GM18520 (cell line): ENCODE results near the gene TRIM14.
"Not testable (repeated sequence)": the region's sequence is repeated elsewhere in the genome, so short reads cannot be mapped to it uniquely, and the experiment has no call there.

ENCODE experiments used
- ATAC-seq: cut with Tn5 transposase; IDR thresholded peaks from one replicate; pipeline ENCODE4 v1.9.1; 2021; ENCODE audit not compliant: unreplicated experiment

TRIM14 gene

DNA sequence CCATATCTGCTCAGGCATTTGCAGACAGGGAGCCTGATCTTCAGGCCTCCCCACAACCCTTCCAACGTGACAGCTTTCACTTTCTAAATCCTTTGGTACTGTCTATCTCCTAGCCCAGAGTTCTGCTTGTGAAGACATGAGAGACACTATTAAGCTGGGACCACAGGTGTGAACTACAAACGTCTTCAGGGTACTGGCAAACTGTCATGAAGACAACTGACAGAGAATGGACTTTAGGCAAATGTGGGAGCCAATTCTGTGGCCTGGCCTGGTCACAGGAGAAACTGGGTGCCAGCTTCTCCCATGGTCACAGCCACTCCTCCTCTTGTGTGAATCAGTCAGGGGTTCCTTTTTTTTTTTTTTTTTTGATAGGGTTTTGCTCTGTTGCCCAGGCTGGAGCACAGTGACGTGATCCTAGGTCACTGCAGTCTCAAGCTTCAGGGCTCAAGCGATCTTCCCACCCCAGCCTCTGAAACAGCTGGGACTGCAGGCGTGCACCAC lies 10.4 kb downstream of the TRIM14 start:
- ATAC-seq: peak; percentile 51

DNA sequence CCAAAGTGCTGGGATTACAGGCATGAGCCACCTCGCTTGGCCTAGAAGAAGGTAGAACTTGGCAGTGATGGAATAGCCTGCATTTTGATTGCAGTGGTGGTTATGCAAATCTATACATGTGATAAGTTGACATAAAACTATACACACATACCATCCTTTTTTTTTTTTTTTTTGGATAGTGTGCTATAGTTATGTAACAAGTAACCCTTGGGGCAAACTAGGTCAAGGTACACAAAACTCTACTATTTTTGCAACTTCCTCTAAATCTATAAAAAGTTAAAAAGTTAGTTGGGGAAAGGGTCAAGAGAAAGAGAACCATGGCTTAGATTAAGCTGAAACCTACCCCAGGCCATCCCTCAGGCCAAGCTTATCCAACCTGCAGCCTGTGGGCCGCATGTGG lies 11.1 kb downstream of the TRIM14 start:
- ATAC-seq: no peak

DNA sequence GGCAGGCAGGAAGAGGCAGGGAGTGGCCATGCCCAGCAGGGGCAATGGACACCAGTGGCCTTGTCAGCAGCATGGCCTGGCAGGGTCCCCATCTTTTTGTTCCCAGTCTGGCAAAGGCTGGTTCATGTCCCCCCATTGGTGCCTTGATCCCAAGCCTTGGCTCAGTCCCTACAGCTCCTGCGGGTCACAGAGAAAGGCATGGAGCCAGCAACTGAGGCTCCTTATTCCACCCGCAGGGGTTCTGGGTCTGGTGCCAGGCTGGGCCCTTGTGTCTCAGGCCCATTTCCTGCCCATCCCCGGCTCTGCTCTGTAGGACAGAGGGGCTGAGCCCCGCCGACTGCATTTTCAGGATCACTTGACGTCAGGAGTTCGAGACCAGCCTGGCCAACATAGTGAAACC lies 14.0 kb downstream of the TRIM14 start:
- no peak for ATAC-seq

GRCh38 chr9:98104445-98104881 lies 14.6 kb downstream of the TRIM14 start:
- ATAC-seq: no peak

- ATAC-seq: peak; percentile 97
Measured at GRCh38 chr9:98101868-98102273, 17.2 kb downstream of the TRIM14 start.

- no peak for ATAC-seq
Measured at GRCh38 chr9:98101416-98101815, 17.6 kb downstream of the TRIM14 start.

DNA sequence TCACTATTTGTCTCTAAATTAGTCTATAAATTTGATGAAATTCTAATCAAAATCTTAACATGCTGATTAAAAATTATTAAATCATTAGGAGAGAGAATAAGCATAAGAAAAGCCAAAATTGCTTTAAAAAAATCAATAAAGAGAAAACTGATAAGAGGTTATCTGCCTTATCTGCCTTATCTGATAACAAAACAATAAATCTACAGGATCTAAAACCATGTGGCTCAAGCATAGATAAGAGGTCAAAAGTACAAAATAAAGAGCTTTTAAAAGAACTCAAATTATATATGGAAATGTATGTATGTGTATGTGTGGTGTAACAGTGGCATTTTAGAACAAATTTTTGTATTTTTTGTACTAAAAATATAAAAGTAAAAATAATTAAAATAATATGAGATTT lies 18.6 kb downstream of the TRIM14 start:
- ATAC-seq: no peak

GRCh38 chr9:98099898-98100297 lies 19.1 kb downstream of the TRIM14 start:
- ATAC-seq: no peak

GRCh38 chr9:98099346-98099745 lies 19.7 kb downstream of the TRIM14 start:
- no peak for ATAC-seq

DNA sequence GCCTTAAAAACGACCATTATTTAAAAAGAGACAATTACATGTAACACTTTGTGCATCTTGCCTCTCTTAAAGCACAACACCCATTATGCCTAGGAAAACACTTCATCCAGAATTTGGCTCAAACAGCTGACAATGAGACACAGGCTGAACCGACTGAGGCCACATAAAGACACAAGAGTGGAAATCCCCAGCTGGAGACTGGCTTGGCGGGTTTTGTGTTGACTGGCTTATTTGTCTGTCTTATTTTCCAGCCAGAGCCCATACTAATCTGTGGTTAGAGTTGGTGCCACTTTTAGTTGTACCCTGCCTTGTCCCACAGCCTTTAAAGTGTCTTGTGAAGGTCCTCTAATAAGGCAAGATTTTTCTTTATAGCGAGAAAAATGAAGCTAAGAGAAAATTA lies 21.2 kb downstream of the TRIM14 start:
- no peak for ATAC-seq

DNA sequence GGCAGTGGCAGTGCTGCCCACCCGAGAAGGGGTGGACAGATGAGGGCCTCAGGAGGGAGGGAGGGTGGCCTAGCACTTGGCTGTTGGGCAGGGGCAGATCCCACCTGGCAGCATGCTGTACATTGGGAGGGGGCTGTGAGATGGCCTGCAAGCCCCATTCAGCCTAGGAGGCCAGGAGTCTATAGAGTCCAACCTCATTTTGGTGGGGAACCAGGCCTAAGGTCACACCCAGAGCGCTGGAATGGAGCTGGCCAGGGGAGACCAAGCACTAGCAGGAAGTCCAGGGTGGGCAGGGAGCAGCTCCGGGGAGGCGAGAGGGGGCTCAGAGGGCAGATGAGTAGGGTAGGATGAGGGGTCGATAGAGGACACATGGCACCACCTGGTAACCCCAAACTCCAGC lies 22.9 kb downstream of the TRIM14 start:
- ATAC-seq: no peak

DNA sequence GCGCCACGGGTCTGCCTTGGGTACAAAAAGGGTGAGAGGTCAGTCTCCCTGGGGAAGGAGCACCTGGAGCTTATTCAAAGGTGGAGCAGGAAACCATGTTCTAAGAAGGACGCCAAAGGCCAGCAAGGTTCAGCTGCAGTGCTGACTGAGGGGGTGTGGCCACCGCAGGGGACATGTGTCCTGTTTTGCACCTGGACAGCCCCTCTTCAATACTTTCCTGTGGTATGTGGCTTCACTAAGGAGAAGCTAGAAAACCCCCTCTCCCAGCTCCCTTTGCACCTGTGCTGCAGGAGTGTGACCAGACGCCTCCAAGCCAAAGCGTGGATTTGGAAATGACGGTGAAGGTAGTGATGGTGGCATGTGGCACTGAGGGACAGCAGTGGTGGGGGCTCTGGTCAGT lies 23.6 kb downstream of the TRIM14 start:
- no peak for ATAC-seq

DNA sequence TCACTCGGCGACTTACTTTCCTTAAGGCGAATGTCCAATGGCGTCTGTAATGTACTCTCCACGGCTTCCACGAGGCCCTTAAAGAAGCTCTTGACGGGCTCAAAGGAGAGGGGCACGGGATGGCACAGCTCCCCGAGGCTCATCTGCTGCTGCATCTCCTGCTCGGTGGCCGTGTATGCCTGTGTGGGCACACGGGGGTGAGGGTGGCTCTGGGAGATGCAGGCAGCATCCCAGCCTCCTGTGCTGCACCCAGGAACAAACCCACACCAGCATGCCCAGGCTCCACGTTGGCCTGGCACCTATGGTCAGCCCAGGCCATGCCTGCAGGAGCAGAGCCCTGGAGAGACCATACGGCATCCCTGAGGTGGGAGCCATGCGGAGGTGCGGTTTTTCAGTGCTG lies 24.2 kb downstream of the TRIM14 start:
- ATAC-seq: no peak

DNA sequence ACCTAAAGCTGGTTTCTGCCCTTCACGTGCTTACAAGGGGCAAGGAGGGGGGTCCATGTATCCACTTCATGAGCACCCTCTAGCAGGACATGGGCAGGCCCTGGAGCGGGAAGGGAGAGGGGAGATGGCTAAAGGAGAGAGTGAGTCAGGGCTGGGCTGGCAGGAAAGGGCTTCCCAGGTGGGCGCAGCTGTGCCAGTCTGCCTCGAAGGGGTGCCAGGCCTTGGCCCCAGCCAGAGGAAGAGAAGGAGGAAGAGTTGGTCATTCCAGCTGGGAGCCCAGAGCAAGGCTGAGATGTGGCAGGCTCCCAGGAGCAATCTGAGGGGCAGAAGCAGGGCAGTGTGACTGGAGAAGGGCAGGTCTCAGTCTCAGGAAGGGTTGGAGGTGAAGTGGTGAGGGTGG lies 24.7 kb downstream of the TRIM14 start:
- ATAC-seq: no peak

- ATAC-seq: no peak
Measured at GRCh38 chr9:98092613-98092931, 26.4 kb downstream of the TRIM14 start.

GRCh38 chr9:98091735-98092612 lies 27.0 kb downstream of the TRIM14 start:
- no peak for ATAC-seq

- ATAC-seq: not testable (repeated sequence)
Measured at GRCh38 chr9:98090674-98091073, 28.3 kb downstream of the TRIM14 start.

DNA sequence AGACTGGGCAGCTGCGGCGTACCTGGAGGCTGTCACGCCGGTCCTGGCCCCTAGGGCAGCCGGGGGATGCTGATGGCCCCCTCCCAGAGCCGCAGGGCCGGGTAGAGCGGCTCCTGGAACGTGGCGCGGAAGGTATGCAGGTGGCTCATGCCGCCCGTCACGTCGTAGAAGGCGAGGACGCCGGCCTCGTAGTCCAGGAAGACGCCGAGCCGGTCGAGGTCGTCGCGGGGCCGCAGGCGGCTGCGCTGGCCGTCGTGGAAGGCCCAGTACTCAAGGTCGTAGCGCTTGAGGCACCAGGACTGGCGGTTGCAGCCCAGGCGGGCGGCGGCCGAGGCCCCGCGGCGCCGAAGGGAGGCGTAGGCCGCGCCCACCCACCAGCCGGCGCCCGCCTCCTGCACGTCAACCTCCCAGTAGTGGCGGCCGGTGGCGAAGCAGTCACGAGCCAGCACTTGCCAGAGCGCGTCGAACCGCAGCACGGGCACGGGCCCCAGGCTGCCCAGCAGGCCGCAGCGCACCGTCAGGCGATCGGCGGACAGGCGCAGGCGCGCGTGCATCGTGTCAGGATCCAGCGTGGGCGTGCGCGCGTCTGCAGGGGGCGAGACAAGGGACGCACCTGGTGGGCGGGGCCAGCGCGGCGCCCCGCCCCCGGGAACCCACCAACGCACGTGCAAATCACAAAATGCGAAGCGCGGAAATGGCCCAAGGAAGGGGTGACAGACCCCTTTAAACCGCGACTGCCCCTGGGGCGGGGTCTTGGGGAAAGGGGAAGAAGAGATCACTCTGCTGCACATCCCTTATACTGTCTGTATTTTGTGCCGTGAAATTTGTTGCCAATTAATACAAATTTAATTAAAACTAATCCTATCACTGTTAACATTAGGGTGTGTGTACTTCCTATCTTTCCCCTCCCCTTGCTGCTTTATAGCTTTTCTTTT lies 31.3 kb downstream of the TRIM14 start:
- ATAC-seq: no peak

DNA sequence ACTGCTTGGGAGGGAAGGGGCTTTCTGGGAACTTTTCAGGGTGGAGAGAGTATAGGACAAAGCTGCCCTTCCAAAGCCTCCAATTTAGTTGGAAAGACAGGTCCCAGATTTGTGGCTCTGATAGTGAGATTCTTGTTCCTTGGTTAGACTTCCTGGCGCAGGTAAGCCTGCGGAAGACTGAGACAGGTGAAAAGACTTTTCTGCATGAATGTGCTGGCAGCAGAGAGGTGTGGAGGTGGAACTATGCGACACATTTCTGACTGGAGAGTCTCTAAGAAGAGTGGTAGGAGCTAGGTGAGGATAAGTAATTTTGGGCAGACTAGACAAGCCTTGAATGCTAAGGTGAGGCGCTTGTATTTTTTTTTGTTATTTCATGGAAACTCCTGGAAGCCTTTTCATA lies 32.6 kb downstream of the TRIM14 start:
- ATAC-seq: no peak

DNA sequence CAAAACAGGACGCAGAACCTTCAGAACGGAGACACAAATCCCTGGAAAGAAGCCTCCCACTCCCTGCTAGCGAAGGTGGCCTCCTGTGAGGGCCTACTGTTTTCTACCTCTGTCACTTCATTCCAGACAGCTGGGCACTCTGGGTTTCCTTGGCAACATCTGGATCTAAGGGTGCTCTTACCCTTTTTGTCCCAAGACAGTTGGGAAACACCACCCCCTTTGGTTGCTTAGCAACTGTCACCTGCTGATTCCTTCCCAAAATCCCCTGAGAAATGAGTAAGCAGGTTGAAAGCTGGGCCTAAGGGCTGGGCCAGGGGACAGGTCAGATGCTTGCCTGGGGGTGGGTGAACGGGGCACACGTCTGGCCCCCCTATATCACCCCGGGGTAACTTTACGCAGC lies 33.1 kb downstream of the TRIM14 start:
- no peak for ATAC-seq

- no peak for ATAC-seq
Measured at GRCh38 chr9:98085058-98085457, 34.0 kb downstream of the TRIM14 start.

GRCh38 chr9:98084396-98084795 lies 34.6 kb downstream of the TRIM14 start:
- ATAC-seq: no peak
